HG03565 (cell line): ENCODE results near the gene LRRN2.
"Not testable (repeated sequence)": the region's sequence is repeated elsewhere in the genome, so short reads cannot be mapped to it uniquely, and the experiment has no call there.

ENCODE experiments used
- ATAC-seq: cut with Tn5 transposase; IDR thresholded peaks from one replicate; pipeline ENCODE4 v1.9.1; 2021; ENCODE audit warnings: mild to moderate bottlenecking, moderate library complexity; ENCODE audit not compliant: unreplicated experiment

LRRN2 gene

GRCh38 chr1:204692841-204693356, 7.4 kb upstream of the LRRN2 start:
- ATAC-seq = no peak

DNA sequence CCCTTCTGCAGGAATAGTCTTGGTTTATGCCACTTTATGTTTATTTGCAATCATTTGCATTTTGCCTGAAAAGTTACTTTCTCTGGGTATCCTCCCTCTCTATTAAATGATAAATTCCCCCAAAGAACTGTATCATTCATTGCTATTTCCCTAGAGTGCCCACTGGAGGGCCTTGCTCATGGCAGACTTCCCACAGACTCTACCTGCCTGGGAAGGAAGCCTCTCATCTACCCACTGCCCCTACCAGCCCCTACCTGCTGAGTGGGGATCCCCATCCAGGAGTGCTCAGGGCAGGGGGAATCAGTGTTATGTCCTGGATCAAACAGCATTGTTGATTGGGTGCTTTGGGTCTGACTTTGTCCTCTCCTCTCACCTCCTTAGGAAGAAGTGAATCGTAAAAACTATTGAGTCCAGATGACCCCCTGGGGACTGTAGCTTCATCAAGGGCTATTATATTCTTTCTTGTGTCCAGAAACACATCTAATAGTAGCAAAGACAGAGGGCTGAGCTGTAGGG, 6.8 kb upstream of the LRRN2 start:
- ATAC-seq = no peak

DNA sequence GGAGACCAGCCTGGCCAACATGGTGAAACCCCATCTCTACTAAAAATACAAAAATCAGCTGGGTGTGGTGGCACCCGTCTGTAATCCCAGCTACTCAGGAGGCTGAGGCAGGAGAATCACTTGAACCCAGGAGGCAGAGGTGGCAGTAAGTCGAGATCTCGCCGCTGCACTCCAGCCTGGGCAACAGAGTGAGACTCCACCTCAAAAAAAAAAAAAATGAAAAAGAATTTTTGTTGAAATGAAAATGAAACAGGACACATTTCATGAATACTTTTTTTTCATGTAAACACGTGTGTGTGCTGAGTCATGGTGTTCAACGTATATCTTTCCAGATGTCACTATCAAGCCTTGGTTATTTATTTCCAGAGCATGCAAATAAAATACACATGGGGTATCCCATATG, 5.8 kb upstream of the LRRN2 start:
- not testable (repeated sequence) for ATAC-seq

GRCh38 chr1:204688776-204689175, 3.2 kb upstream of the LRRN2 start:
- ATAC-seq = no peak

DNA sequence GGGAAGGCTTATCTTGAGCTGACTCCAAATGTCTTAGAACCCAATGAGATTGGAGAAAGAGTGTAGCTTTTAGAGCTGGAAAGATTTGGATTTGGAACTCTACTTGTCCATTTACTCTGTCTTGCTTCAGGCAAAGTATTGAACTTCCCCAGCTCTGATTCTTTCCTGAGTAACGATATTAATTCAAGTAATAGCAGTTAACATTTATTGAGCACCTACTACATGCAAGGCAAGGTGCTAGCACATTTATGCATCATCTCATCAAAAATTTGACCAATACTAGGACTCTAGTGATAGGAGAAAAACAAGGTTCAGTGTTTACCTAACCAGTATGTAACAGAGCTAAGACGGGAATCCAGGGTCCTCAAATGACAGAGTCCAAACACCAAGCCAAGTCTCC, 2.5 kb upstream of the LRRN2 start:
- no peak for ATAC-seq

- no peak for ATAC-seq
Observed at GRCh38 chr1:204684571-204685235, 835 bp downstream of the LRRN2 start.

DNA sequence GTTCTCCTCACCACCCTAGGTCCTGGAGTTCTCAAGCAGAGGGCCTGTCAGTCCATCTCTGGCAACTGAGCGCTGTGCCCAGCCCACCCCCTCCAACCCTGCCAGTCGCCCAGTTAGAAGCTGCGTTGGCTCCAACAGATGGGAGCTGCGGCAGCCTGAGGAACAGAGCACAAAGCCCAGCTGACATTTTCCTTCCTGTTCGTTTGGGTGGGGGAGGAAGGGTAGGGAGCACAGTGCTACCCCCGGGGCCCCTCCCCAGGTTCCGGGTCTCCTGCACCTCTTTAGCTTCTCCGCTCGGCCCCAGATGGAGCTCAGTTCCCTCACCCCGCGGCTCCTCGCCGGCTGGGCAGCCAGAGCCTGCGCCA, 1.4 kb downstream of the LRRN2 start:
- ATAC-seq = no peak

GRCh38 chr1:204683284-204684205, 2.0 kb downstream of the LRRN2 start:
- no peak for ATAC-seq

DNA sequence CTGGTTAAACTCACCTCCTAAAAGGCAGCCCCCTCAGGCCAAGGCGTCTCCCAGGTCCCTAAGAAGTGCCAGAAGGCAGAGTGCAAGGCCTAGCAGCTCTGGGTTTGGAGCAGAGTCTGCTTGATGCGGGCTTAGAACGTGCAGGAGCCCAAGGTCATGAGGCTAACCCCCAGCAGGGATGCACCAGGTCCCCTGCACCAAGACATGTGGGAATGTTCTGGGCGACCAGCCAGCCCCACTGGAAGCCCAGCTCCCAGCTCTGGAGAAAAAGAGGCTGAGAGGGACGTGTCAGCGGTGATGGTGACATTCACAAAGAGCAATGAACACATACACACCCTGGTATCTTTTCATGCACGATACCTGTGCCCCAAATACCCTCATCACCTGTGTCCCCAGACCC, 5.1 kb downstream of the LRRN2 start:
- no peak for ATAC-seq

DNA sequence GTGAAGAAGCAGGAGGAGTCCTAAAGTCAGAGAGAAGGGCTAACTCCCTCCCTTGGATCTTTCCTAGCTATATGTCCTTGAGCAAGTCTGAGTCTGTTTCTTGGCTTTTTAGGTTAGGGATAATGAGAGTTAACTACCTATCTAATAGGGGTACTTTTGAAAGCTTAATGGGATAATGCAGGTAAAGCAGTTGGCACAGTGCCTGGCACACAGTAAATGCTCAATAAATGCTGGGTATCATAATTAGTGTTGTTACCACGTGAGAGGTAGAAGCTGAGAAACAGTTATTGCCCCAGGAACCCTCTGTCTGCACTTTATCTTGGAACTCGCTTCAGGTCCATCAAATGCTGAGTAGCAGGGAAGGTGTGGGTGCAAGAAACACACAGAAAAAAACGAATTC, 5.5 kb downstream of the LRRN2 start:
- no peak for ATAC-seq

DNA sequence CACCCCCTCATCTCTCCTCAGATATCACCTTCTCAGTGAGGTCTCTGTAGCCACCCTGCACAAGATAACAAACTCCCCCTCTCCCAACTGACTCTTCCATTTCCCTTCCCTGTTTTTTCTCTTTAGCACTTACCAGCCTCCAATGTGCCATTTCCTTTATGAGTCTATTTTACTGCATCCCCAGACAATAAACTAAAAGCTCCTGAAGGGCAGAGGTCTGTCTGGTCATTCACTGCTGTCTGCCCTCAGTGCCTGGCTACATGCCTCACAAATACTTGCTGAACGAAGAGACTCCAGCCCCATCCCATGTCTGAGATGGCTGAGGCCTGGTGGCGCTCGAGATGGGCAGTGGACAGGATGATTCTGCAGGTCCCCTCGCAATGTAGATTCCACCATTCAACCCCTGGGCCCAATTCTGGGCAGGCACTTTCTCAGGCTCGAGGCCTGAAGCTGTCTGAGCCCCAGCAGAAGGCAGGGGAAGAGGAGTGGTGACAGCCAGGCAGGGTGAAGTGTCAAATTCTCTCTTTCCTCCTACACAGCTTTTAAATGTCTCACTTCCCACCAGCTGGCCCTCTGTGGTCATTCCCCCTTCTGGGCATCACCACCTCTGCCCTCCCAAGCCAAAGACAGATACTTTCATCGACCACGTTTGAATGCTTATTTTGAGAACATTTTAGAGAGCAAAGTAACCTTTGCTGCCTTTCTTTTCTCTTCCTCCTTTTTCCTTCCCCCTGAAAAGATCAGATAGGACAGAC, 6.6 kb downstream of the LRRN2 start:
- no peak for ATAC-seq

DNA sequence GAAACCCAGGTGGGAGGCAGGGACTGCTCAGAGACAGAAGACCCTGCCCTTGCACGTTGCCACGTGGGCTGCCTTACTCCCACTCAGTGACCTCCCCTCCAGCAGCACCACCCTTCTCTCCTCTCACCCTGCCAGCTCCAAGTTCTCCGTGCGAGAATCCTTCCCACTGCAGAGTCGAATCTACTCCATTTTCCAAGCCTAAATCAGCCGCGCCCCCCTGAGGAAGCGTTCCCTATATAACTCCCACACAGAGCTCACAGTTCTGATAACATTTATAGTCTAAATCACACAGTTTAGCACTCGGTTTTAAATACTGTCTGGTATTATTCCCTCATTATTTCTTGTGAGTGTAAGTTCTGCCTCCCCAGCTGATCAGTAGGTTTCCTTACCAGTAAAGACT, 7.7 kb downstream of the LRRN2 start:
- ATAC-seq = no peak

GRCh38 chr1:204676043-204676442, 9.5 kb downstream of the LRRN2 start:
- ATAC-seq = no peak

DNA sequence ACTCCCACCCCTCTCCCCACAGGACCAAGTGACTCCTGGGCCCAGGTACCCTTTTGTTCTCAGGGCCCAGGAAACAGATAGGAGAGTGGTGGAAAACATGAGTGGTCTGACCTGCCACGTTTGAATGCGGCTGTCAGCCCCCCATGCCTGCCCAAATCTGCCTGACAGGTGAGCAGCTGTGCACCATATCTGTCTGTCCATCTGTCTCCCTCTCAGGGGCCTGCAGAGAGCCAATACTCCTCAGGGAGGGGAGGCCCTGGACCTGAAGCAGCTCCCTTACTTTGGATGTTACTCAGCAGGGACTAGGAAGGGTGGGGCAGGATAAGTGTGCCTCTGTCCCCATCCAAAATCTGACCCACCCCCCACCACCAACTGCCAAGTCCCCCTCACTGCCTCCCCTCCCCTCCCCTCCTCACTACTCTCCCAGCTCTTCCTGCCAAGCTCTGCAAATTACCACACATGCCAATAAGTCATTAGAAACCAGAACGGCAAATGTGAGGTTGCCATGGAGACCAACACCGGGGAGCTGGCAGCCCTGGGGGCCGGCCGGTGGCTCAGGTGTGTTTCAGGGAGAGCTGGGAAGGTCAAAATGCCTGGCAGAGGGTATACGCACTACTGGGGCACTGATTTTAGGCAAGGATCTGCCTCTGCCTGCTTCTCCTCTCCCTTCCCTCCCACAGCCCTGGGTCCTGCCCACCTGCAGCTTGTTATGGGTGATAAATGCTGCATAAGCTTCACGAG, 11.5 kb downstream of the LRRN2 start:
- ATAC-seq = no peak

DNA sequence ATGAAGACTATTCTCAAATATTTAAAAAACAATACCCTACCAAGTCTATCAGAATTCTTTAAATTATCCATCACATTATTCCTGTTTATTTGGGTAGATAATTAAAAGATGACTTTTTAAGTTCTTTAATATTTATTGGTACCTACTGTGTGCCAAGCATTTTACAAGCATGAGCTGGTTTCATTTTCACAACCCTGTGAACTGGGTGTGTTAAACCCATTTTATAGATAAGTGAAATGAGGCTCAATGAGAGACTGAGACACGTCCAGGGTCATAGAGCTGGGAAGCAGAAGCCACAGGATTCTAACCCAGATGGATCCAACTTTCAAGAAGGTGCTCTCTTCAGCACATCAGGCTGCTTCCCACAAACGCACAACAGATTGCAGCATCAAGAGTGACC, 12.3 kb downstream of the LRRN2 start:
- no peak for ATAC-seq

GRCh38 chr1:204672482-204673121, 12.9 kb downstream of the LRRN2 start:
- ATAC-seq = no peak

DNA sequence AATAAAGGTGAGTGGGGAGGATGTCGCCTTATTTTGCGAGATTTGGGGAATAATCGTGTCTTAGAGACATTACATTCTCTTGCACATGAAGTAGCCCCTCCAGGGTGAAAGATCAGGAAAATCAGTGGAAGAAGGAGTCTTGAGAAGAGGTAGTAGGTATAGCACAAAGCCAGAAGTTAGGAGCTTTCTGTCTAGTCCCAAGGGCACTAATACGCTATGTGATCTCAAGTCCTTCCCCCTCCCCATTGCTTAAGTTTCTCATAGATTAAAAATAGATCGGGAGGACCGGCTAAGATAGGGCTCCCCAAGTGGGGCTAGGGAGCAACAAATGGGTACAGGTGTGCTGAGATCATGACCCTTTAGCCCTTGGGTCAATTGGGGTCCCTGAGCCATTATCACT, 13.5 kb downstream of the LRRN2 start:
- no peak for ATAC-seq

GRCh38 chr1:204670152-204670927, 15.2 kb downstream of the LRRN2 start:
- no peak for ATAC-seq

DNA sequence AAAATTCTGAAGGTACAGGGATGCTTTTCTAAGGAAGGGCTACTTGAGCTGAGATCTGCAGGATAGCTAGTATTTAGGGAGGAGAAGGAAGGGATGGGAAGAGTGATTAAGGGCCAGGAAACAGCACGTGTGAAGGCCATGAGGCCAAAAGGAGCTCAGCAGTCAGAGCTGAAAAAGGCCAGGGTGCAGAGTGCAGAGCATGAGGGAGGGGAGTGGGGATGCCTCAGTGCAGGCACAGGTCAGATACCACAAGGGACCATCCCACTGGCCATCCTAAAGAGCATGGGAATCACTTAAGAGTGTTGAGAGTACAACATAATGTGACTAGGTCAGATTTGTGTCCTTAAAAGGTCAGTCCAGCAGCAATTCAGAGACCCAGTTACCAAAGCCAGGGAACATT, 16.0 kb downstream of the LRRN2 start:
- no peak for ATAC-seq

- ATAC-seq = no peak
Observed at GRCh38 chr1:204664384-204664651, 21.2 kb downstream of the LRRN2 start.
